Activated CD4-positive, alpha-beta T cell treated with anti-CD3 and anti-CD28 coated beads, Interleukin-2, amount 50 U/mL, for 16 hours (primary cell): ENCODE results near the gene NPHP4.
"Not testable (repeated sequence)": the region's sequence is repeated elsewhere in the genome, so short reads cannot be mapped to it uniquely, and the experiment has no call there.

Experiments used
- DNase-seq: peaks from one replicate; pipeline ENCODE4 v3.0.0-alpha.2; 2020

Gene NPHP4

GRCh38 chr1:5873556-5873955 lies 118.7 kb downstream of the NPHP4 start:
- no peak for DNase-seq

DNA sequence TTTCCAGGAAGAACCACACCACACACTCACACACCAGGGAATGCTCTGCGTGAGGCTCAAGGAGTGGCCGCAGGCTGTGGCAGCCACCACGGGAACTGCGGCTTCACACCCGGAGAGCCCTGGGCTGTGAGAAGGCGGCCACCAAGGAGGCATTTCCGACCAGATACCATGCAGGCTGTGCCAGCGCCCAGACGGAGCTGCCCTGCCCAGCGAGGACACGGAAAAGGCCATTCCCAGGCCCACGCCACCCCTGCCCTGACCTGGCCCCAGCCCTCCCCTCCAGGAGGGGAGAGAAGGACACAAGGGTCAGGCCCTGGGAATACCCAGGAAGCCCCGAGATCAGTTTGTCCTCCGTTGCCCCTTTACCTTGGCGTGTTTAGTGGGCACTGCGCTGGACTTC lies 119.3 kb downstream of the NPHP4 start:
- DNase-seq: no peak

- DNase-seq: no peak
Observed at GRCh38 chr1:5868931-5869500, 123.2 kb downstream of the NPHP4 start.

DNA sequence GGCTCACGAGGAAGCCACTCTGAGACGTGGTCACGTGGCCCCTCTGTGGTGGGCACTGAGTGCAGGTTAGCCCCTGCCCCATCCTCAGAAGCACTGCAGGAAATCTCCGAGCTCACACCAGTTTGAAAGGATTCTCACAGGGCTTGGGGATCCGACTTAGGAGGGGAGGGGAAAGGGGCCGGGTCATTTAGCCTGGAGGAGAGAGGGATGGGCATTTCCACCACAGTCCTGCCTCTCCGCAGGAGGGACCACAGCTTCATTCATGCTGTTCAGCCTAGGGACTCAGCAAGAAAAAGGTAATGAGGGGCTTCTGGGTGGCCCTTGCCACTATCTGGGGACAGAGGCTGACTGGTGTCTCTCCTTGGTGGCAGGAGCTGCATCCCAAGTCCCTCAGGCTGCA lies 126.5 kb downstream of the NPHP4 start:
- DNase-seq: no peak

DNA sequence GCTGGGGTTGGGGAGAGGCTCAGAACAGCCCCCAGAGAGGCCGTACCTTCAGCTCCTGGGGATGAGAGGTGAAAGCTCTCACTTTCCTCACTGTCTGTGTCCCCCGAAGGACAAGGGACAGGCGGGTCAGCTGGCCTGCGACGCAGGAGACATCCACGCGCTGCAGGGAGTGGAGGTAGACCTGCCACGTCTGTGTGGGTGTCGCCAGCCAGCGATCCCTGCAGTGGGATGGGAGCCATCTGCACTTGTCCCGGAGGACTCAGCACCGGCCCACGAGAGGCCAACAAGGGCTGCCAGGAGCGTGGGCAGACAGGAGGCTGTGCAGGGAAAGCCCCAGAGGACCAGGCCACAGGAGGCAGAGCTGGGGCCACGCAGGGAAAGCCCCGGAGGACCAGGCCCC lies 127.2 kb downstream of the NPHP4 start:
- DNase-seq: no peak

DNA sequence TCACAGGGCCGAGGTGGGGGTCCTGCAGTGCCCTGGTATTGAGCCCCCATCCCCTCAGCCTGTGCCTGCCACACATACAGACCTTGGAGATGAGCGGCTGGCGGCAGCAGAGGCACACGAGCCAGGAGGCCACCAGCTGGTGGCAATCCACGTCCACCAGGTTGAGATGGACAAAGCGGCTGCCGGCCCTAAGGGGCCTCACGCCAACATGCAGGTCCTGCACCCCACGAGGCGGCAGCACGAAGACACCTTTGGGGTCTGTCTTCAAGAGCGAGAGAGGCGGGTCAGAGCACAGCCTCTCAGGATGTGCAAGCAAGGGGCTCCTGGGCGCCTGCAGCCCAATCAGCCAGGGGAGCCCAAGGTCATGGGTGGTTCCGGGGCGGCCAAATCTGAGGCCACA lies 128.0 kb downstream of the NPHP4 start:
- no peak for DNase-seq

DNA sequence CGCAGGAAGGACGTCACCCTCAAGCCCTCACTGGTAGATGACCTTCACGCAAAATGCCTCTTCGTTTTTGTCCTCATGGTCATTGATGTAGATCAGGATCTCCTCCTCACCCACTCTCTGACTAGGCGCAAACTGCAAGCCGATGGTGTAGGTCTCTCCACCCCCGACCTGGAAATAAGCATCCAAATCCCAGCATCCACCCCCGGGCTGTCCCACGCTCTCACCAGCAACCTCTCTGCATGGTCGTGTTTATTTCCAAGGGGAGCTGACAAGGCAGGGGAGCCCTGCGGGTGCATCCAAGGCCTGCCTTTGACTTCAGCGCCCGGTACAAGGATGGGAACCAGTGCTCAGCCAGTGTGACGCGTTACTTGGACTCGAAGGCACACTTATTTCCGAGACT lies 129.0 kb downstream of the NPHP4 start:
- no peak for DNase-seq

DNA sequence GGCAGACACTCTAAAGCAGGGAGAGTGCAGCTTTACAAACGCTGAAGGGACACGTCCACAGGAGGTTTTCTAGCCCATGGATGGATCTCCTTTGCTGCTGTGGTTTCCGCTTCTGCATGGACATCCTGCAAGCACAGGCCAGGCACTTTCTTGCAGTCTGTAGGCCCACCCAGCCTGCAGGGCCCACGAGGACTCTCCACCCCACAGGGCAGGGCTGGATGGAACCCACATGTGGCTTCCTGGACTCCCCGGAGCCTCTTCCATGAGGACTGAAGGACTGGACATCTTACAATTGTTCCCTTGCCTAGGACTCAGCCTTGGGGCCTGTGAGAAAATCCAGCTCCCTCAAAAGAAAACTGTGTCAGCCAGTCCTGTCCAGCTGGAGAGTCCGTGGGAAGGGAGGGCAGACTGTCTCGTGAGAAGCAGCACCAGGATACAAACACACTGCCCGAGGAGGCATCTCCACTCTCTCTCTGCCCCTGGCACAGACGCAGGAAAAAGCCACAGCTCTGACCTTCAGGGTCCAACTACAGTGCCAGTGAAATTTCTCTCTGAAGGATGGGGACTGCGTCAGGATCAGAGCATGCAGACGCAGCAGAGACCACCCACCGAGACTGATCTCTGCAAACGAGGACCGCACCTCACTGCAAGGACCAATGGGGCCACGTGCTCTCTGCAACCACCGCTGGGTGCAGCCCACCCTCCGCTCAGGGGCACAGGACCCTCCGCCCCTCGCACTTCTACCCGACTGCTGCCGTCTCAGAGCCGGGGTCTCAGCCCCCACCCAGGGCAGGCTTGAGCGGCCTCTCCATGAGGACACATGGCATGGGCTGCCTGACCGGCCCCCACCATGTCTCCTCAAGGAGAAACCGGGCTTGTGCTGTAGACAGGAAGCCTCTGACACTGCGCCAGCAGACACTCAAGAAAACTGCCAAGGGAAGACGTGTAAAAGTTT lies 130.1 kb downstream of the NPHP4 start:
- no peak for DNase-seq

- no peak for DNase-seq
Observed at GRCh38 chr1:5860277-5860676, 131.9 kb downstream of the NPHP4 start.

DNA sequence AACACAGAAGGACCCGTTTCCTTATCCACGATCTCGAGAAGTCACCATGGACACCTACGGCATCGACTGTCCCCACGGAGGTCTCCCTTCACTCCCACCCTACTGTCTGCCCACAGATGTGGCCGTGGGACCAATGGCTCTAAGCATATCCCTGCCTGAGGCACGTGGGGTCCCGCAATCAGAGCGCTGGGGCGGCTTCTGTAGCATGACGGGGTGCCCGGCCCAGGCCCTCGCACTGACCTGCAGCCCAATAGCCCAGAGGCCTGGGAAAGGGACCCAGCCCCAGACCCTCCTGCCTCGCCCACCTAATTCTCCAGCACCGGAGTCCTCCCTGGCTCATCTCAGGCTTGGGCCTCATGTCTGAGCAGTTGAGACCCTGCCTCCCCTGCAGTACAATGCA lies 132.5 kb downstream of the NPHP4 start:
- no peak for DNase-seq

GRCh38 chr1:5858844-5859407 lies 133.3 kb downstream of the NPHP4 start:
- DNase-seq: no peak

DNA sequence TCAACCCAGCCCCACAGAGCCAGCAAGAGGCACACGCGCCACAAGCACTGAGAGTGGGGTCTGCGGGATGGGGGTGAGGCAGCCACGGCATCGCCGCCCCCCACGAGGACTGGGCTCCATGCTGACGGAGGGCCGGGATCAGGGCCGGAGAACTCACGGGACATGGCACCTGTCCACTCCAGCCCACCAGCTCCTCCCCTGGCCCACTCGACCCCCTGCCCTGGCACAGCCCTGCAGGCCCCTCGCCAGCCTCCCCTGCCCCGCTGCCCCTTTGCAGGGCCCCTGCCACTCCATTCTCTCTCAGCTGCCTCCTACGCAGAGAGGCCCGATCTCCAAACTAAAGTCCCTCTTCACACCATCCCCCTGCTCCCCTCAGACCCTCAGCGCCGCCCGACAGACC lies 134.0 kb downstream of the NPHP4 start:
- DNase-seq: no peak

DNA sequence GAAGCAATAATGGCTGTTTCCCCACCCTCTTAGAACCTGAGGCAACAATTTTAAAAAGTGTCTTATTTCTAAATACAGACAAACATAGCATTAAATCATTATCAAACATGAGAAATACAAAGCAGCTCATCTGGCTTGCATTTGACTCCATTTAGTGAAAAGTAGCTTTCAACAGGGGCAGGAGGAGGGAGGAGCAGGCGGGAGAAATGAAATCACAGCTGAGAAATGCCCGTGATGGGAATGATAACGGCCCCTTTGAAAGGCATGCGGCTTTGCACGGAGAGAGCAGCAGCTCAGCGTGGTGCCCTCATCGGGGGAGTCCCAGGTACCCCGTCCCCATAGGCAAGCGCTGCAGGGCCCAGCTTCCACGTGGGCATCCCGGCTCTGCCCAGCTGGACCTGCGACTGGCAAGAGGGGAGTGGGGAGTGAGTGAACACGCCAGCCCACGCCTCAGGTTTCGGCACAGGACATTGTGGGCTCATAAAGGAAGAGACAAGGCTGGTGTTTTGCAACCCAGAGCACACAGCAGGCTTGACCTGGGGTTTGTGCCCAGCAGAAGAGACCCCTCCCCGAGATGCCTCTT lies 134.6 kb downstream of the NPHP4 start:
- no peak for DNase-seq

DNA sequence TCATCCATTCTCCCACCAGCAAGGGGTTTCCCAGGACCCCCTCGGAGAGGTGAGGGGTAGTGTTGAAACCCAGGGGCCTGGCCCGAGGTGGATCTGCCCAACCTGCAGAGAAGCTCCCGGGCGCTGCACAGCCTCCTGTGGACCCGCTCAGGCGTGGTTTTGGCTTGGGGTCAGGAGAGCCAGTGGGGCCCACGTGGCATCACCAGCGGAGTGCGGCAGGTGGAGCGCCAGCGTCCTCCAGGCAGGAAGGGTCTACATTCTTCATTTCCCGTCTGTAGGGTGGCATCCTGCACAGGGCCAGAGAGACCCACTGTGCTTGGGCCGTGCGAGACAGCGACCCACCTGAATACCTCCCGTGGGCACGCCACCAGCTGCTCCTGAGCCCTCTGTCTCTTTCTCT lies 135.2 kb downstream of the NPHP4 start:
- no peak for DNase-seq

DNA sequence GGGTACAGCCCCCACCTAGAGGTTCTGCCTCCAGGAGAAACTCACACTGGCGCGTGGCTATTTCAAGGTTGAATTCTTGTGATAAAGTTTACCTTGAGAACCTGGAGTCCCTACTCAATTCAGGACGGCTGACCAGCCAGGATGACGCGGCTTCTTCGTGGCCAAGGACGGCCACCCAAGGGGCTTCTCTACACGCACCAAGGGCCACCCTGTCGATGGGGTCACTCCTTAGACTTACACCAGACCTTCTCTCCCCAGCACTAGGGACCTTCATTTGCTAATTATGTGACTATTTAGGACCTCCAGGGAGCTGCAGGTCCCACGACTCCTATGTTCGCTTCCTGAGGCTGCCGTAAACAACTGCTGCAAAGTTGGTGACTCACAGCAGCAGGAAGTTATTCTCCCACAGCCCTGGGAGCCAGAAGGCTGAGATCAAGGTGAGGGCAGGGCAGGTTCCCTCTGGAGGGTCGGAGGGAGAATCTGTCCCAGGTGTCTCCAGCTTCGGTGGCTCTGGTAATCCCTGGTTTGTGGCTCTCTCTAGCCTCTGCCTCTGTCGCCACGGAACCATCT lies 135.9 kb downstream of the NPHP4 start:
- DNase-seq: no peak

DNA sequence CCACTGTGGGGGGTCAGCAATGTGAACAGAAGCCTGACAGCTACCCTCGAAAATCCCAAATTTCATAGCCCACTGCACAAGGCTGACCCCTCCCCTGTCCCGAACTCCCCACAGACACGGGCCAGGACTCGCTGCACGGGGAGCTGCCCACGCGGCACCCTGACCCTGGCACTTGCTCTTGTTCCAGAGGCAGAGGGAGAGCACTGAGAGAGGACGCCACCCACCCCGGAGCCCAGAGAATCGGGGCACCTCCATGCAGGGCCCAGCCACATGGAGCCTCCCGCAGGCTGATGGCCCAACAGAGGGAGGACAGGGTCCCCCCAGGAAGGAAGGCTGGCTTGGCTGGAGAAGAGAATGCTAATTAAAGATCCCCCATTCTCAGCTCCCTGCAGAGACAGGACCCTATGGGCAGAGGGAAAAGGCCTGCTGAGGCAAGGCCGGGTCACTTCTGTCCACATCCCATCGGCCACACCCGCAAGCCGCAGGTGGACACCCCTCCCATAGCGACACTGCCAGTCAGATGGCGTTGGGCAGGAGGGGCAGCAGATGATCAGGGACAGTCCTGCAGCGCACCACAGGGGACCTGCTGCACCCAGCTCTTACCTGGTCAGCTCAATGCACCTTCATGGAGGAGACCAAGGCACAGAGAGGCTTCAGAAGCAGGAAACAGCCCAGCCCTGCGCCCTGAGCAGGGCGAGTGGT lies 136.9 kb downstream of the NPHP4 start:
- no peak for DNase-seq

DNA sequence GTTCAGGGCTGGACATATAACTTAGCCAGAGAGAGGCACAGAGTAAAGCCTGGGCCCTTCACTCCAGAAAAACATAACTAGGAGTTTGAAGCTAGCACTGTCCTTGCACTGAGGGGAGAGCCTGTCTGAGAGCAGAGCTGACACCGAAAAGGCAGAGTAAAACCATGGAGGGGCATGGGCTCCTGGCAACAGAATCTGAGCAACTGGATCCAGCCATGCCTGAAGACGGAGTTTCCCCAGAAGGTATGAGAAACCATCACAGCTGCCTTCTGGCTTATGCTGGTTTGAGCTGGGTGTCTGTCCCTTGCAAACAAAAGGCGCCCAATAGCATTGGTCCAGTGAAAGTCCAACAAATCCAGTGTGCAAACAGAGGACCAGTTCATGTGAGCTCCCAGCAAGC lies 137.5 kb downstream of the NPHP4 start:
- DNase-seq: no peak

GRCh38 chr1:5853858-5854257 lies 138.4 kb downstream of the NPHP4 start:
- DNase-seq: not testable (repeated sequence)

- DNase-seq: no peak
Observed at GRCh38 chr1:5850503-5850902, 141.7 kb downstream of the NPHP4 start.

DNA sequence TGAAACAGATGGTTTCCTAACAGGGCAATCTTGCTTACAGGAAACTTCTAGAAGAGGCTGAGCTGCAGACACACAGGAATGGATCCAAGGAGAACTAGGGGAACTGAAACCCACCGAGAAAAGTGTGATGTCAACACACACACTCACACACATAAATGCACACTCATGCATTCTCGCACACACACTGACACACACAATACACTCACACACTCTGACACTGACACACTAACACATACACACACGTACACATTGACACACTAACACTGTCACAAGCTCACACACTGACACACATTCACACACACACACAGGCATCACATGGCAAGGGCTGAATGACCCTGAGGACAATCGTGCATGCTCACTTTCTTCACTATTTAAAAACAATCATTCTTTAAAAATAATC lies 142.7 kb downstream of the NPHP4 start:
- DNase-seq: no peak

DNA sequence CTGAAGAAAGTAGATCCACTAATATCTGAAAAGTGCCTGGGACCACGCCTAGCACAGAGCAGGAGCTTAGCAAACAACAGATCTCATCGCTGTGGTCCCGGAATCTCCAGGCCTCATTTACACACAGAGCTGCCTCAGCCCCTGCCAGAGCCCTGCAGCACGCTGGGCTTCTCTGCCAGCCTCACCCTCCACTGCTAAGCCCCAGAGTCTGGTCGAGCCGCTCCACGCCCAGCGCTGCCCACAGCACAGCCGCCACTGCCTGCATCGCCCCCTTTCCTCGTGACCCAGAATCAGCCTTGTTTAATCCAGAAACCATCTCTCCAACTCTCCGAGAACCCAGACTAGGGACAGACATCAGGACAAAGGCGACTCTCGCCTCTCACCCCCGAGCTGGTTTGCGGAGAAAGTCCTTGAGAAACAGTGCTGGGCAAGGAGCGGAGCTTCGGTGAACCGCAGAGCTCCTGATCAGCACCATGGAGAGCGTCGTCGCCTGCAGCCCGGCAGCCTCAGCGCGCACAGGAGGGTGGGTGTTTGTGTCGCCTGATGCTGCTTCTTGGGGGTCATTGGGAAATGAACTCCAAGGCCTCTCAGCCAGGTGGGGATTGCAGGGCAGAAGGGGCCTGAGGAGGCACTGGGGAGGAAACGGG lies 145.1 kb downstream of the NPHP4 start:
- peak; percentile 12 for DNase-seq

- no peak for DNase-seq
Observed at GRCh38 chr1:5845376-5845775, 146.8 kb downstream of the NPHP4 start.
